GM12864 (cell line): ENCODE results near the gene PPP1R13L.
"Not testable (repeated sequence)": the region's sequence is repeated elsewhere in the genome, so short reads cannot be mapped to it uniquely, and the experiment has no call there.

ENCODE experiments used
- DNase-seq: peaks from one replicate; pipeline ENCODE4 v3.0.0-alpha.2; 2011; ENCODE audit warnings: low read depth
- H3K4me3 ChIP-seq: 2 replicates; pipeline ENCODE4 v1.5.1; 2011; ENCODE audit warnings: mild to moderate bottlenecking, low read depth, low read length, control low read depth
- TF ChIP-seq, protein P1 (sequence below): IDR thresholded peaks from 2 replicates; pipeline ENCODE4 v1.5.1; 2011; ENCODE audit warnings: low read depth, mild to moderate bottlenecking, moderate library complexity, low read length, control low read depth, inconsistent platforms; ENCODE audit errors: missing control alignments

Gene PPP1R13L

GRCh38 chr19:45420356-45420755 lies 15.5 kb upstream of the PPP1R13L start:
- H3K4me3 ChIP-seq = no peak overlapping the region
- TF ChIP-seq, protein P1, sequence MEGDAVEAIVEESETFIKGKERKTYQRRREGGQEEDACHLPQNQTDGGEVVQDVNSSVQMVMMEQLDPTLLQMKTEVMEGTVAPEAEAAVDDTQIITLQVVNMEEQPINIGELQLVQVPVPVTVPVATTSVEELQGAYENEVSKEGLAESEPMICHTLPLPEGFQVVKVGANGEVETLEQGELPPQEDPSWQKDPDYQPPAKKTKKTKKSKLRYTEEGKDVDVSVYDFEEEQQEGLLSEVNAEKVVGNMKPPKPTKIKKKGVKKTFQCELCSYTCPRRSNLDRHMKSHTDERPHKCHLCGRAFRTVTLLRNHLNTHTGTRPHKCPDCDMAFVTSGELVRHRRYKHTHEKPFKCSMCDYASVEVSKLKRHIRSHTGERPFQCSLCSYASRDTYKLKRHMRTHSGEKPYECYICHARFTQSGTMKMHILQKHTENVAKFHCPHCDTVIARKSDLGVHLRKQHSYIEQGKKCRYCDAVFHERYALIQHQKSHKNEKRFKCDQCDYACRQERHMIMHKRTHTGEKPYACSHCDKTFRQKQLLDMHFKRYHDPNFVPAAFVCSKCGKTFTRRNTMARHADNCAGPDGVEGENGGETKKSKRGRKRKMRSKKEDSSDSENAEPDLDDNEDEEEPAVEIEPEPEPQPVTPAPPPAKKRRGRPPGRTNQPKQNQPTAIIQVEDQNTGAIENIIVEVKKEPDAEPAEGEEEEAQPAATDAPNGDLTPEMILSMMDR = no peak
- DNase-seq = no peak

DNA sequence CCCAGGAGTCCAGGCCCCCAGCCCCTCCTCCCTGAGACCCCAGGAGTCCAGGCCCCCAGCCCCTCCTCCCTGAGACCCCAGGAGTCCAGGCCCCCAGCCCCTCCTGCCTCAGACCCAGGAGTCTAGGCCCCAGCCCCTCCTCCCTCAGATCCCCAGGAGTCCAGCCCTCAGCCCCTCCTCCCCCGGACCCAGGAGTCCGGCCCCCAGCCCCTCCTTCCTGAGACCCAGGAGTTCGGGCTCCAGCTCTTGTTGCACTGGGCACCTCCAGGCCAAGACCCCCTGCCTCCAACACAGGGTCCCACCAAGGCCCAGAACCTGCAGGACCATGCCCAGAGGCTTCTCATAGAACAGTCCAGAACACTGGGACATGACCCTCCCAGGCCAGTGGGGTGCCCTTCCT lies 15.0 kb upstream of the PPP1R13L start:
- DNase-seq = no peak
- no peak overlapping the region for H3K4me3 ChIP-seq
- TF ChIP-seq, protein P1 = no peak

DNA sequence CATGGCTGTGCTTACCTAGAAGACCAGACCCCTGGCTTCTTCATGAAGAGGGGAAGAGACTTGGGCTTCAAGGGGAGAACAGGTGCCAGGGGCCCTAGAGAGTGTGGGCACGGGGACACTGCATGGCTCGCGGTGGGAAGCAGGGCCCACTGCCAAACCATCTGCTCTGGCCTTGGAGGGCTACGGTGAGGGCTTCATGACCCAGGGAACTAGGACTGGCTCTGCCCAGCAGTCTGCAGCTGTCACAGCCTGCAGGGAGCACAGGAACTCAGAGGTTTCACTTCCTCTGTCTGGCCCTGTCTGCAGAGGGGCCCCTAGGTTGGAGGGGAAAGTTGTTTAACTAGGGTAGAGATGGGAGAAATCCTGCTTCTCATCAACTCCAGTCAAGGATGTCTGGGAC lies 14.5 kb upstream of the PPP1R13L start:
- H3K4me3 ChIP-seq = no peak overlapping the region
- TF ChIP-seq, protein P1 = no peak
- peak; percentile 56 for DNase-seq

DNA sequence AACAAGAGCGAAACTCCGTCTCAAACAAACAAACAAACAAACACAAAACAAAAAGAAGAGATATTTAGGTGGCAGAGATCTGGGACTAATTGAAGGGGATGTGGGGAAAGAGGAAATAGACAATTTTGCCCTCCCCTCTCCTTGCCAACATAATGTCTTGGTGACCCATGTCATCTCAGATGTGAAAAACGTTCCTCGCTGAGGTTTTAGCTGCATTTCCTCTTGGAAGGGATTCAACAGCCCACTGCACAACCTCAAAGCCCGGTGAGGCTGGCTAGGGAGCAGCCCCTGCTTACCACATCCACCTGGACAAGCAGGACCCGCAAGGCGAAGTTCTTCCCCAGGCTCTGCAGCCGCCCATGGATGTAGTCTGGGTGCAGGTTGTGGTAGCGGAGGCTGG lies 13.9 kb upstream of the PPP1R13L start:
- H3K4me3 ChIP-seq = no peak overlapping the region
- TF ChIP-seq, protein P1 = no peak
- no peak for DNase-seq

- DNase-seq = no peak
- H3K4me3 ChIP-seq = no peak overlapping the region
- TF ChIP-seq, protein P1 = no peak
Measured at GRCh38 chr19:45417151-45417550, 12.3 kb upstream of the PPP1R13L start.

- H3K4me3 ChIP-seq = no peak overlapping the region
- TF ChIP-seq, protein P1 = no peak
- no peak for DNase-seq
Measured at GRCh38 chr19:45414468-45414867, 9.6 kb upstream of the PPP1R13L start.

- DNase-seq = no peak
- TF ChIP-seq, protein P1 = no peak
Measured at GRCh38 chr19:45413497-45413896, 8.6 kb upstream of the PPP1R13L start.

GRCh38 chr19:45410330-45410729 lies 5.5 kb upstream of the PPP1R13L start:
- not testable (repeated sequence) for DNase-seq, H3K4me3 ChIP-seq

More at GRCh38 chr19:45413497-45413896, 8.6 kb upstream of the PPP1R13L start:
- H3K4me3 ChIP-seq = no peak overlapping the region
